Mucosa of stomach (tissue), 1 donor: ENCODE data around the gene ZNF497.

Experiments
- H3K27me3 ChIP-seq: one replicate; pipeline ENCODE4 v1.7.0; 2013; ENCODE audit warnings: mild to moderate bottlenecking, low read length; ENCODE audit not compliant: control insufficient read depth, insufficient read depth
- H3K36me3 ChIP-seq: one replicate; pipeline ENCODE4 v1.7.0; 2013; ENCODE audit warnings: low read length; ENCODE audit not compliant: control insufficient read depth, insufficient read depth
- H3K4me1 ChIP-seq: one replicate; pipeline ENCODE4 v1.7.0; 2013; ENCODE audit warnings: mild to moderate bottlenecking, low read length; ENCODE audit not compliant: control insufficient read depth, insufficient read depth
- H3K4me3 ChIP-seq: one replicate; pipeline ENCODE4 v1.7.0; 2013; ENCODE audit warnings: low read length
- H3K9ac ChIP-seq: one replicate; pipeline ENCODE4 v1.7.0; 2013; ENCODE audit warnings: mild to moderate bottlenecking, low read length, moderate library complexity
- H3K9me3 ChIP-seq: one replicate; pipeline ENCODE4 v1.7.0; 2013; ENCODE audit warnings: mild to moderate bottlenecking, low read length, moderate library complexity; ENCODE audit not compliant: control insufficient read depth
- donor health status: Pancreatic carcinoma.

The ZNF497 gene

GRCh38 chr19:58346961-58347929 lies 15.3 kb downstream of the ZNF497 start:
- H3K4me3 ChIP-seq, result no peak overlapping the region
- H3K9me3 ChIP-seq, result no peaks in the 10 kb centered on the region
- H3K4me1 ChIP-seq, result peaks cover 5% of the 10 kb centered on the region
- peaks cover 52% of the 10 kb centered on the region for H3K27me3 ChIP-seq
- no peaks in the 10 kb centered on the region for H3K36me3 ChIP-seq
- peak overlapping the region; percentile 41 for H3K9ac ChIP-seq

GRCh38 chr19:58345558-58345957 lies 17.0 kb downstream of the ZNF497 start:
- H3K27me3 ChIP-seq, result peaks cover 41% of the 10 kb centered on the region
- H3K9ac ChIP-seq, result no peak overlapping the region
- H3K4me1 ChIP-seq, result peaks cover 5% of the 10 kb centered on the region

GRCh38 chr19:58338825-58339558 lies 23.6 kb downstream of the ZNF497 start:
- no peak overlapping the region for H3K4me3 ChIP-seq
- no peaks in the 10 kb centered on the region for H3K9me3 ChIP-seq
- no peaks in the 10 kb centered on the region for H3K4me1 ChIP-seq
- no peaks in the 10 kb centered on the region for H3K27me3 ChIP-seq
- H3K9ac ChIP-seq, result no peak overlapping the region
- H3K36me3 ChIP-seq, result peaks cover 8% of the 10 kb centered on the region

More at GRCh38 chr19:58345558-58345957, 17.0 kb downstream of the ZNF497 start:
- Histone ChIP-seq H3K9me3 (no peaks in the 10 kb centered on the region), H3K4me3 (no peak overlapping the region), H3K36me3 (no peaks in the 10 kb centered on the region)

- H3K36me3 ChIP-seq, result peaks cover 8% of the 10 kb centered on the region
- no peak overlapping the region for H3K4me3 ChIP-seq
- H3K4me1 ChIP-seq, result no peaks in the 10 kb centered on the region
- H3K9ac ChIP-seq, result no peak overlapping the region
- no peaks in the 10 kb centered on the region for H3K27me3 ChIP-seq
- no peaks in the 10 kb centered on the region for H3K9me3 ChIP-seq
Measured at GRCh38 chr19:58338336-58338735, 24.2 kb downstream of the ZNF497 start.

GRCh38 chr19:58336820-58337219 lies 25.7 kb downstream of the ZNF497 start:
- Histone ChIP-seq H3K4me1 (no peaks in the 10 kb centered on the region), H3K27me3 (no peaks in the 10 kb centered on the region), H3K4me3 (no peak overlapping the region), H3K9me3 (no peaks in the 10 kb centered on the region), H3K9ac (no peak overlapping the region), H3K36me3 (peaks cover 8% of the 10 kb centered on the region)

- peaks cover 8% of the 10 kb centered on the region for H3K36me3 ChIP-seq
- no peak overlapping the region for H3K9ac ChIP-seq
- H3K9me3 ChIP-seq, result no peaks in the 10 kb centered on the region
- no peak overlapping the region for H3K4me3 ChIP-seq
- no peaks in the 10 kb centered on the region for H3K4me1 ChIP-seq
- H3K27me3 ChIP-seq, result no peaks in the 10 kb centered on the region
Measured at GRCh38 chr19:58336216-58336615, 26.3 kb downstream of the ZNF497 start.

- Histone ChIP-seq H3K36me3 (peaks cover 8% of the 10 kb centered on the region), H3K4me3 (no peak overlapping the region), H3K4me1 (peaks cover 5% of the 10 kb centered on the region), H3K27me3 (no peaks in the 10 kb centered on the region), H3K9ac (no peak overlapping the region), H3K9me3 (no peaks in the 10 kb centered on the region)
Measured at GRCh38 chr19:58335630-58336029, 26.9 kb downstream of the ZNF497 start.

- Histone ChIP-seq H3K4me3 (no peak overlapping the region), H3K27me3 (no peaks in the 10 kb centered on the region), H3K36me3 (peaks cover 8% of the 10 kb centered on the region), H3K4me1 (peaks cover 11% of the 10 kb centered on the region), H3K9ac (no peak overlapping the region), H3K9me3 (no peaks in the 10 kb centered on the region)
Measured at GRCh38 chr19:58334691-58335249, 27.8 kb downstream of the ZNF497 start.

- Histone ChIP-seq H3K27me3 (no peaks in the 10 kb centered on the region), H3K9ac (no peak overlapping the region), H3K4me1 (peaks cover 18% of the 10 kb centered on the region), H3K9me3 (no peaks in the 10 kb centered on the region), H3K36me3 (peaks cover 8% of the 10 kb centered on the region), H3K4me3 (no peak overlapping the region)
Measured at GRCh38 chr19:58332697-58333096, 29.9 kb downstream of the ZNF497 start.

GRCh38 chr19:58330458-58330857 lies 32.1 kb downstream of the ZNF497 start:
- no peaks in the 10 kb centered on the region for H3K27me3 ChIP-seq
- H3K36me3 ChIP-seq, result no peaks in the 10 kb centered on the region
- no peak overlapping the region for H3K9ac ChIP-seq
- H3K4me3 ChIP-seq, result no peak overlapping the region
- no peaks in the 10 kb centered on the region for H3K9me3 ChIP-seq
- peaks cover 26% of the 10 kb centered on the region for H3K4me1 ChIP-seq

GRCh38 chr19:58328999-58329398 lies 33.6 kb downstream of the ZNF497 start:
- H3K4me3 ChIP-seq, result no peak overlapping the region
- no peak overlapping the region for H3K9ac ChIP-seq
- H3K27me3 ChIP-seq, result no peaks in the 10 kb centered on the region
- no peaks in the 10 kb centered on the region for H3K9me3 ChIP-seq
- no peaks in the 10 kb centered on the region for H3K36me3 ChIP-seq
- peaks cover 31% of the 10 kb centered on the region for H3K4me1 ChIP-seq
